Caco-2 (cell line): Measurements from ENCODE around the gene TRPM6. TPM values are rescaled to one million over a fixed set of nuclear protein-coding genes. Genes with fewer than 3 reads are reported as not detected.

Experiments
- BruUV-seq: library from RNA; stranded (reverse); fragments of 400-500 nt; replicated peaks from 2 replicates; lab custom pipeline; 2021; lab: Mats Ljungman, UMichigan
- CTCF ChIA-PET: fragments of 300-600 bp; sonication (Branson Sonifier 250); formaldehyde crosslinking; loops from one replicate; lab custom pipeline; 2022; ENCODE audit warnings: antibody characterized with exemption; lab: Charles Lee
- POLR2A ChIA-PET: fragments of 300-600 bp; sonication (Branson Sonifier 250); formaldehyde crosslinking; loops from one replicate; lab custom pipeline; 2022; ENCODE audit warnings: antibody characterized with exemption; lab: Charles Lee
- DNase-seq, 2 experiments: peaks; one replicate each; pipeline versions ENCODE4 v3.0.0 to v3.0.0-alpha.2; 2020 to 2022
- H3K27me3 ChIP-seq: replicated peaks from 2 replicates; pipeline ENCODE4 v1.6.0; 2011; ENCODE audit warnings: low read length; ENCODE audit not compliant: control insufficient read depth, insufficient read depth
- H3K36me3 ChIP-seq: 2 replicates; pipeline ENCODE4 v1.5.1; 2011; ENCODE audit warnings: low read length; ENCODE audit not compliant: control insufficient read depth, insufficient read depth
- H3K4me1 ChIP-seq: fragments of 250-450 bp; sonication (Bioruptor Pico); 2 replicates; pipeline ENCODE4 v1.5.1; 2020; ENCODE audit warnings: mild to moderate bottlenecking
- H3K4me3 ChIP-seq: 2 replicates; pipeline ENCODE4 v1.5.1; 2011; ENCODE audit warnings: low read depth, mild to moderate bottlenecking, control low read depth, low read length
- H3K9me3 ChIP-seq: fragments of 250-450 bp; sonication (Bioruptor Pico); 2 replicates; pipeline ENCODE4 v1.5.1; 2020; ENCODE audit warnings: mild to moderate bottlenecking, moderate library complexity
- H3K27ac Mint-ChIP-seq: one replicate; pipeline ENCODE4 v1.8.0; 2022; ENCODE audit warnings: mixed read lengths; ENCODE audit not compliant: unreplicated experiment
- H3K27me3 Mint-ChIP-seq: one replicate; pipeline ENCODE4 v1.8.0; 2022; ENCODE audit warnings: mixed read lengths; ENCODE audit not compliant: insufficient read depth, unreplicated experiment
- H3K36me3 Mint-ChIP-seq: one replicate; pipeline ENCODE4 v1.8.0; 2022; ENCODE audit warnings: mild to moderate bottlenecking, mixed read lengths; ENCODE audit not compliant: insufficient read depth, unreplicated experiment
- H3K4me1 Mint-ChIP-seq: one replicate; pipeline ENCODE4 v1.8.0; 2022; ENCODE audit warnings: low read depth, mixed read lengths; ENCODE audit not compliant: unreplicated experiment
- H3K4me3 Mint-ChIP-seq: one replicate; pipeline ENCODE4 v1.8.0; 2022; ENCODE audit warnings: mild to moderate bottlenecking, moderate library complexity, mixed read lengths; ENCODE audit not compliant: unreplicated experiment
- H3K9me3 Mint-ChIP-seq: one replicate; pipeline ENCODE4 v1.8.0; 2022; ENCODE audit warnings: mixed read lengths; ENCODE audit not compliant: unreplicated experiment
- CTCF ChIP-seq, 2 experiments: fragments of 200-600 bp in 1 of 2; IDR thresholded peaks; 1 replicate in 1 of 2; 2 replicates in 1 of 2; pipeline versions ENCODE4 v1.5.1 to v1.8.0; 2011 to 2022; ENCODE audit warnings: antibody characterized with exemption in 1 of 2, control low read depth in 1 of 2, inconsistent platforms in 1 of 2, low read depth in 1 of 2, low read length in 1 of 2, mild to moderate bottlenecking in 1 of 2, moderate library complexity in 1 of 2; ENCODE audit not compliant: insufficient read depth in 1 of 2, severe bottlenecking in 1 of 2, unreplicated experiment in 1 of 2
- intact Hi-C: fragments of 100-400 bp; cut with micrococcal nuclease; formaldehyde crosslinking; loops from one replicate; pipeline ENCODE4 v1.10.0; 2022; ENCODE audit not compliant: unreplicated experiment
- total RNA-seq: library from RNA; stranded (reverse); gene quantifications from 2 replicates; pipeline ENCODE4 v1.2.3, GENCODE V29; 2022

TRPM6 gene
- total RNA-seq, 1 experiment from 2014 or later, result 5.0 TPM

GRCh38 chr9:74772121-74772520 is 115.6 kb downstream of the TRPM6 start:
- Mint-ChIP-seq H3K9me3 (no peaks in the 10 kb centered on the region), H3K27me3 (no peaks in the 10 kb centered on the region), H3K27ac (no peak overlapping the region), H3K36me3 (peaks cover 5% of the 10 kb centered on the region), H3K4me1 (no peaks in the 10 kb centered on the region), H3K4me3 (no peak overlapping the region)
- Histone ChIP-seq H3K9me3 (no peaks in the 10 kb centered on the region), H3K4me3 (no peak overlapping the region), H3K27me3 (no peaks in the 10 kb centered on the region), H3K4me1 (no peaks in the 10 kb centered on the region), H3K36me3 (no peaks in the 10 kb centered on the region)
- ChIA-PET POLR2A (no interaction called here), CTCF (no interaction called here)
- intact Hi-C loops, result no loop called here
- no peak for TF ChIP-seq CTCF (IDR thresholded peaks at IDR 0.05; ENCODE audit: insufficient read depth in 1 of 2, low read depth in 1 of 2, low read length in 1 of 2, severe bottlenecking in 1 of 2, unreplicated experiment in 1 of 2)
- DNase-seq, result no peak
- BruUV-seq, result no TSS peak

- H3K27me3 ChIP-seq, result no peaks in the 10 kb centered on the region
- H3K27me3 Mint-ChIP-seq, result no peaks in the 10 kb centered on the region
- DNase-seq, result no peak
- no peaks in the 10 kb centered on the region for H3K9me3 Mint-ChIP-seq
- ChIA-PET POLR2A (no interaction called here), CTCF (no interaction called here)
- BruUV-seq, result no TSS peak
- no peak for TF ChIP-seq CTCF (IDR thresholded peaks at IDR 0.05; ENCODE audit: insufficient read depth in 1 of 2, low read depth in 1 of 2, low read length in 1 of 2, severe bottlenecking in 1 of 2, unreplicated experiment in 1 of 2)
- H3K4me3 ChIP-seq, result no peak overlapping the region
- H3K36me3 Mint-ChIP-seq, result peaks cover 5% of the 10 kb centered on the region
- no peaks in the 10 kb centered on the region for H3K4me1 ChIP-seq
- H3K4me3 Mint-ChIP-seq, result no peak overlapping the region
- no peaks in the 10 kb centered on the region for H3K9me3 ChIP-seq
- H3K4me1 Mint-ChIP-seq, result no peaks in the 10 kb centered on the region
- H3K36me3 ChIP-seq, result no peaks in the 10 kb centered on the region
- intact Hi-C loops, result no loop called here
- H3K27ac Mint-ChIP-seq, result no peak overlapping the region
Observed at GRCh38 chr9:74771672-74772071, 116.0 kb downstream of the TRPM6 start.

- Histone ChIP-seq H3K36me3 (no peaks in the 10 kb centered on the region), H3K4me1 (no peaks in the 10 kb centered on the region), H3K27me3 (no peaks in the 10 kb centered on the region), H3K4me3 (no peak overlapping the region), H3K9me3 (no peaks in the 10 kb centered on the region)
- intact Hi-C loops, result no loop called here
- H3K27ac Mint-ChIP-seq, result no peak overlapping the region
- no TSS peak for BruUV-seq
- no peak for TF ChIP-seq CTCF (IDR thresholded peaks at IDR 0.05; ENCODE audit: insufficient read depth in 1 of 2, low read depth in 1 of 2, low read length in 1 of 2, severe bottlenecking in 1 of 2, unreplicated experiment in 1 of 2)
- ChIA-PET CTCF (no interaction called here), POLR2A (no interaction called here)
- no peak overlapping the region for H3K4me3 Mint-ChIP-seq
- no peaks in the 10 kb centered on the region for H3K4me1 Mint-ChIP-seq
- H3K36me3 Mint-ChIP-seq, result peaks cover 5% of the 10 kb centered on the region
- no peaks in the 10 kb centered on the region for H3K9me3 Mint-ChIP-seq
- no peak for DNase-seq
- H3K27me3 Mint-ChIP-seq, result no peaks in the 10 kb centered on the region
Observed at GRCh38 chr9:74771262-74771585, 116.5 kb downstream of the TRPM6 start.
